ENCODE measurements around the gene TERB1.

TERB1 gene

GRCh38 chr16:66746682-66747081 is 54.7 kb downstream of the TERB1 start:
- no peak for DNase-seq

GRCh38 chr16:66746048-66746447 is 55.3 kb downstream of the TERB1 start:
- no peak for DNase-seq

- no peak for DNase-seq
Measured at GRCh38 chr16:66741950-66742808, 59.2 kb downstream of the TERB1 start.

- peak in 54 of 56 donors; percentile 41 to 97 (median 84) for DNase-seq
Measured at GRCh38 chr16:66741169-66741900, 60.0 kb downstream of the TERB1 start.

- peak in 1 of 56 donors; percentile 10 for DNase-seq
Measured at GRCh38 chr16:66740533-66740932, 60.9 kb downstream of the TERB1 start.

- peak in 2 of 56 donors; percentile 5 to 38 for DNase-seq
Measured at GRCh38 chr16:66740010-66740409, 61.4 kb downstream of the TERB1 start.

GRCh38 chr16:66735891-66736290 is 65.5 kb downstream of the TERB1 start:
- no peak for DNase-seq

- DNase-seq: no peak
Measured at GRCh38 chr16:66731101-66731500, 70.3 kb downstream of the TERB1 start.

GRCh38 chr16:66728804-66729203 is 72.6 kb downstream of the TERB1 start:
- no peak for DNase-seq

GRCh38 chr16:66728117-66728787 is 73.1 kb downstream of the TERB1 start:
- DNase-seq: peak in 12 of 56 donors; percentile 14 to 81 (median 33)

- DNase-seq: no peak
Measured at GRCh38 chr16:66720766-66721165, 80.6 kb downstream of the TERB1 start.

GRCh38 chr16:66719246-66719645 is 82.1 kb downstream of the TERB1 start:
- DNase-seq: no peak

- DNase-seq: no peak
Measured at GRCh38 chr16:66717776-66718175, 83.6 kb downstream of the TERB1 start.

- DNase-seq: peak in 26 of 56 donors; percentile 9 to 73 (median 35)
Measured at GRCh38 chr16:66717112-66717675, 84.2 kb downstream of the TERB1 start.

GRCh38 chr16:66714654-66715307 is 86.6 kb downstream of the TERB1 start:
- DNase-seq: peak in 7 of 56 donors; percentile 12 to 38 (median 19)

- DNase-seq: no peak
Measured at GRCh38 chr16:66714062-66714461, 87.3 kb downstream of the TERB1 start.

- peak in 17 of 56 donors; percentile 8 to 78 (median 35) for DNase-seq
Measured at GRCh38 chr16:66713076-66713475, 88.3 kb downstream of the TERB1 start.

- DNase-seq: no peak
Measured at GRCh38 chr16:66712512-66712911, 88.9 kb downstream of the TERB1 start.

GRCh38 chr16:66711581-66711980 is 89.8 kb downstream of the TERB1 start:
- DNase-seq: no peak

GRCh38 chr16:66706506-66706880 is 94.9 kb downstream of the TERB1 start:
- peak in 5 of 56 donors; percentile 11 to 41 (median 17) for DNase-seq

All from amygdala (tissue), 56 donors.